ENCODE data around the gene AAR2. TPM values are rescaled to one million over a fixed set of nuclear protein-coding genes. Genes with fewer than 3 reads are reported as not detected.
A peak's percentile ranks its signal among the peaks of the same experiment; 100 is the strongest.

AAR2 gene, protein sequence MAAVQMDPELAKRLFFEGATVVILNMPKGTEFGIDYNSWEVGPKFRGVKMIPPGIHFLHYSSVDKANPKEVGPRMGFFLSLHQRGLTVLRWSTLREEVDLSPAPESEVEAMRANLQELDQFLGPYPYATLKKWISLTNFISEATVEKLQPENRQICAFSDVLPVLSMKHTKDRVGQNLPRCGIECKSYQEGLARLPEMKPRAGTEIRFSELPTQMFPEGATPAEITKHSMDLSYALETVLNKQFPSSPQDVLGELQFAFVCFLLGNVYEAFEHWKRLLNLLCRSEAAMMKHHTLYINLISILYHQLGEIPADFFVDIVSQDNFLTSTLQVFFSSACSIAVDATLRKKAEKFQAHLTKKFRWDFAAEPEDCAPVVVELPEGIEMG
- total RNA-seq = 10 to 100 TPM; 43.8 to 47.8 (median 45.6) TPM

DNA sequence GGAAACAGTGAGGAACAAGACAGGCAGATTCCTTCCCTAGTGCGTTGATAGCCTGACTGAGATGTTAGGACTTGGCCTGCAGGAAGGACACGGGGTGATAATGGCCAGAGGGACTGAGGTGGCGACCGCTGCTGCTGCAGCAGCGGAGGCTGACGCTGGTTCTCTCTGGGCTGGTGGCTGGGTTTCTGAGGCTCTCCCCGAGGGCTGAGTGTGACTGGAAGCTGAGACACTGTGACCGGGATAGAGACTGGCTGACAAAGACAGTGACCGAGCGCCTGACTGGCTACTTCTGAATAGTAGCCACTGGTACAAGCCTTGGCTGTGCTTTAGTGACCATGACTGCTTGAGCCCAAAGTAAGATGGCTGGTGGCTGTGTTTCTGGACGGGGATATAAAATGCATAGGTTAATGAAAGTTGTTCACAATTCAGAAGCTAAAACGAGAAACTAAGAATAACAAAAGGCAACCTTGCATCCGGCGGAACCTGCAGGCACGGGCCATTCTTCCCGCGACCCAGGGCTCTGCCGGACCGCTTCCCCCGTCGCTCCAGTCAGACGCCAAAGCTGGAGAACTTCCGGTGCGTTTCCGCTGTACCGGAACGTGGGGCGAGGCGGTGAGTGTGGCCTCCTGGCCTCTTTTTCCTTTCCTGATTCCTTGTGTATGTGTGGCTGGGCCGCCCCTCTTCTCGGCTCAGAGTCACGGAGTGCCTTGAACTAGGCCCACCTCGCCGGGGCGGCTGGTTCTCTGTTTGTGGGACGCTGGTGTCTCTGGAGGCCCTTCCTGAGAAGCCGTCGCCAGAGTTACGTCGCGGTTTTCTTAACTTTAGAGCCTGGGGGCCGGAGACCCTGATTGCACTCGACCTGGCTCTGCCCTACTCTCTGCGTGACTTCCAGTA, at the start of gene AAR2:
AAR2 (plus strand) TSS at position 587 of the 894 bp plus-strand sequence. CDS start 3,391 bp downstream, outside the sequence.
- DNase-seq = peak; percentile 71
- peaks cover 36% of the 10 kb centered on the region for H3K4me1 Mint-ChIP-seq (ENCODE audit: low read depth)
- H3K4me3 Mint-ChIP-seq = peak within 1 kb of the TSS; percentile 90

DNA sequence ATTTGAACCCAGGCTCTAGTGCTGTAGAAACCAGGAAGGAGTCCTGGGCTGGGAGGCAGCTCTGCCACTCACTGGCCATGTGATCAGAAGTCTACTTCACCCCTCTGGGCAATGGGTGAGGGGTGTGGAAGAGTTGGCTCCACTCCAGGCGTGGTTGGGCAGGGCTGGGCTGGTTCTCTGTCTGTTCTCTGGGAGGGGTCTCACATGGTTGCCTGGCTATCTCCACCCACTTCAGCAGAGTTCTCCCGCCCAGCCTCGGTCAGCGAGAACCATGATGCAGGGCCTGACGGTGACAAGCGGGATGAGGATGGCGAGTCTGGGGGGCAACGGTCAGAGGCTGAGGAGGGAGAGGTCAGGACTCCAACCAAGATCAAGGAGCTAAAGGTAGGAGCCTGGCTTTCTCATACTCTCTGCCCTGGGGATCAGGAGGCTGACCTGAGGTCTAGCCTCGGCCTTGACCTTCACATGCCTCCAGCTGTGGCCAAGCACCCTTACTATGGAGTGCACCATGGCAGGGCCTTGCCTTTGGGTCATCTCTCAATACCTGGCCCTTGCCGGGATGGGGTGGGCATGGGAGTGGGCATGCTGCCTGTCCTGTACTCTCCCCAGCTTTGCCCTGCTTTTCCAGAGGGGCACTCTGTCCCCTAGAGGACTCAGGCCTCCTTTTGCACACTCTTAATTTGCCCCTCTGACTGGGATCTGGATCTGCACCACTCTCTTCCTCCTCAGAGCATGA, 42.1 kb upstream of the AAR2 start:
- Mint-ChIP-seq H3K9me3 (no peaks in the 10 kb centered on the region), H3K4me1 (ENCODE audit: low read depth) (no peaks in the 10 kb centered on the region), H3K27me3 (ENCODE audit: low read depth) (peaks cover 3% of the 10 kb centered on the region), H3K36me3 (ENCODE audit: insufficient read depth) (no peaks in the 10 kb centered on the region), H3K4me3 (no peak overlapping the region)
- ATAC-seq = no peak
- no peak for DNase-seq

More for the DNA sequence above, at the start of gene AAR2:
- ATAC-seq = peak; percentile 99
- Mint-ChIP-seq H3K27me3 (ENCODE audit: low read depth) (peaks cover 8% of the 10 kb centered on the region), H3K36me3 (ENCODE audit: insufficient read depth) (peaks cover 14% of the 10 kb centered on the region), H3K9me3 (no peaks in the 10 kb centered on the region)

DNA sequence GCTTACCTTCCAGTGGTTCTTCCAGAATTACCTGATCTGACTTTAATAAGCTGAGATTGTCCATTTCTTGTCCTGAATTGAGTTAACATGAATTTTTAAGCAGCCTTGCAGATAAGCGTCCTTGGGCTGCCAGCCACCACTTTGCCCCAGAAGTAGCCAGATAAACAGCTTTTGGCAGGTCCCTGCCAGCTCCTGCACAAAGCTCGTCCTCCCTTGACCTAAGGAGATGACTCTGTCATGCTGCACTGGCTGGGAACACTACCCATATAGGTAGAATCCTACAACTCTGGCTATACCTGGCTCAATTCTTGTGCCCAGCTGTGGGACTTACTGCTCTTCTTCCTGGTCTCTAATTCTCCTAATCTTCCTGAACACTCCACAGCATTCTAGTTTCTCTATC, 39.6 kb upstream of the AAR2 start:
- ATAC-seq (no peak), DNase-seq (no peak)
- H3K36me3 Mint-ChIP-seq (ENCODE audit: insufficient read depth) = no peaks in the 10 kb centered on the region
- H3K4me3 Mint-ChIP-seq = no peak overlapping the region
- no peaks in the 10 kb centered on the region for H3K4me1 Mint-ChIP-seq (ENCODE audit: low read depth)
- peaks cover 3% of the 10 kb centered on the region for H3K27me3 Mint-ChIP-seq (ENCODE audit: low read depth)
- no peaks in the 10 kb centered on the region for H3K9me3 Mint-ChIP-seq

DNA sequence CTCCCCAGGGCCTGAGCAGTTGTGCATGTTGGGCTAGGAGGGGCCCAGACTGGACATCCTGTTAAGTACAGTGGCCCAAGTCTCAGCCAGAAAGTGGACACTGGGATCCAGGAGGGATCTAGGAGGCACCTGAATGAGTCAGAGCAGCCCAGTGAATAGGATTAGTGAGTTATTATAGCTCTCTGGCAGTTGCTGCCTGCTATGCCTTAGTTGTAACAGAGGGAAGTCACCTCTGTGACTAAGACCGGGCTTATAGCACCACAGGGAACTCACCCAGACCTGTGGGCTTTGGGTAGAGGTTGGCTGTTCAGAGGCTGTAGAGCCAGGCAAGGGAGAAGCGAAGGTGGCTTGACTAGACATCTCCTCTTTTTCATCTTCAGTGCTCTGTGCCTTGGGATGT, 39.0 kb upstream of the AAR2 start:
- H3K4me3 Mint-ChIP-seq = no peak overlapping the region
- H3K4me1 Mint-ChIP-seq (ENCODE audit: low read depth) = no peaks in the 10 kb centered on the region
- DNase-seq (no peak), ATAC-seq (no peak)
- H3K9me3 Mint-ChIP-seq = no peaks in the 10 kb centered on the region
- no peaks in the 10 kb centered on the region for H3K36me3 Mint-ChIP-seq (ENCODE audit: insufficient read depth)
- peaks cover 3% of the 10 kb centered on the region for H3K27me3 Mint-ChIP-seq (ENCODE audit: low read depth)

DNA sequence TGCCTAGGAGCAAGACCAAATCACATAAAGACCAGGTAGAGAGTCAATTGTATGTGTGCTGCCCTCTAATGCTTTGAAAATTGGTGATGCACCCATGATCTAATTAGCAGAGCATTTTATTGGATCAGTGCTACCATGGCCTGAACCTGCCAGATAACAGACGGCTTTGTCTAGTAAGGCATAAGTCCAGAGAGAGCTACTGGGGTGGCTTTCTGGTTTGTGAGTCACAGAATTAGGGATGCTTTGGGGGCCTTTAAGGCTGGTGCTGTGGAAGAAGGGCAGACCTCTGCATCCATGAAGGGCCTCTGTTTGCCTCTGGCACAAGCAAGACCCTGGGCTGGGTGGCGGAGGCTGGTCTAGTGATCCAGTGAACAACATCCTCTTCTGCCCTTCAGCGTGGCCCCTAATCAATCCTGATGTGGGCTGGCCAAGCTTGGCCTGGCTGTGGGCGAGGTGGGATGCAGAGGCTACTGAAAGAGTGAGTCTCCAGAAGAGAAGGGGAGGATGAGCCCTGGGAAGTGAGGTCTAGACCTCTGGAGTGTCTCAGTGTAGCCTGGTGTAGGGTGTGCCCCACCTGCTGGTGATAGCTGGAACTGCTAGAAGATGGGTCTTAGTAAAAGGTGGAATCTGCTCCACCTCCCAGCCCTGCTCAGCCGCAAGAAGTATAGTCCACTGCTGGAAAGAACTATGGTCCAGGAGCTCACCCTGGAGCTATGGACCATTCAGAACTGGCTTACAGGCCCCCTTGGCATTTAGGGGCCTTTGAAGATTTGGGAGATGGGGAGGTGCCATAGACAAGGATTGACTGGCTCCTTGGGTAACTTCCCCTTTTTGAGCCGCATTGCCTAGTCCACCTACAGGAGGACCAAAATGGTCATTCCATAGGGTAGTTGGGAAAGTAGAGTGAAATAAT, 36.7 kb upstream of the AAR2 start:
- Mint-ChIP-seq H3K36me3 (ENCODE audit: insufficient read depth) (no peaks in the 10 kb centered on the region), H3K27me3 (ENCODE audit: low read depth) (peaks cover 3% of the 10 kb centered on the region), H3K9me3 (no peaks in the 10 kb centered on the region), H3K4me1 (ENCODE audit: low read depth) (peaks cover 5% of the 10 kb centered on the region), H3K4me3 (no peak overlapping the region)
- DNase-seq (peak; percentile 74), ATAC-seq (peak; percentile 69 to 78)

DNA sequence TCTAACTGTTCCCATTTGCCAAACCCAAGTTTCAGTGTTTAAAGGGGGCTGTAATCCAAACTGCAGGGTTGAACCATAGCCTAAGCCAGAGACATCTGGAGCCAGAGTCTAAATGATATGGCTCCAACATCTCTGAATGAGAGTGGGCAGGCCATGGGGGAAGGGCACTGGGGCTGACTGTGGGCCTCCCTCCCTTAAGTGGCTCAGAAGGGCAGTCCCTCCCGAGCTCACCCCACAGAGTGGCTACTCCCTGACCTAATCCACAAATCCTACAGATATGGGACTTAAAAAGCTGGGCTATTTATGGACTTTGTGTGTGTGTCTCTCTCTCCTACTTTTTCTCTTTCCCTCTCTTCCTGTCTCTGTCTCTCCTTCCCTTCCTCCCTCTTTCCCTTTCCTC, 35.8 kb upstream of the AAR2 start:
- DNase-seq (no peak), ATAC-seq (no peak)
- Mint-ChIP-seq H3K36me3 (ENCODE audit: insufficient read depth) (no peaks in the 10 kb centered on the region), H3K27me3 (ENCODE audit: low read depth) (peaks cover 3% of the 10 kb centered on the region), H3K9me3 (no peaks in the 10 kb centered on the region), H3K4me1 (ENCODE audit: low read depth) (peaks cover 5% of the 10 kb centered on the region), H3K4me3 (no peak overlapping the region)

DNA sequence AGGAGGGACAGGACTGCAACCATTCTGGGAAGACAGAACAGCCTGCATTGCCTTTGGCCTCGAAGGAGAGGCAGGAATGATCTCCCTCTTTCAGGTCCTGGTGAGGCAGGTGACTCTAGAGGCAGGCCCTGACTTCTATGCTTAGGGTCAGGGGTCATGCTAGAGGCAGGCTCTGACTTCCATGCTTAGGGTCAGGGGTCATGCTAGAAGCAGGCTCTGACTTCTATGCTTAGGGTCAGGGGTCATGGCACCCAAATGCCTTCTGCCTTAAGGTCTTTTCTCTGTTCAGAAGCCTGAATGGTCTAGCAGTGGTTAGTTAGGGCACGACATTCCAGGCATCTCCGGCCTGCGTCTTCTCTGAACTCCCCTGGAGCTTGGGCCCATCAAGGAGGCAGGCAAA, 35.1 kb upstream of the AAR2 start:
- no peak for ATAC-seq
- H3K9me3 Mint-ChIP-seq = no peaks in the 10 kb centered on the region
- no peaks in the 10 kb centered on the region for H3K36me3 Mint-ChIP-seq (ENCODE audit: insufficient read depth)
- H3K4me3 Mint-ChIP-seq = no peak overlapping the region
- H3K4me1 Mint-ChIP-seq (ENCODE audit: low read depth) = peaks cover 5% of the 10 kb centered on the region
- H3K27me3 Mint-ChIP-seq (ENCODE audit: low read depth) = no peaks in the 10 kb centered on the region
- DNase-seq = no peak

DNA sequence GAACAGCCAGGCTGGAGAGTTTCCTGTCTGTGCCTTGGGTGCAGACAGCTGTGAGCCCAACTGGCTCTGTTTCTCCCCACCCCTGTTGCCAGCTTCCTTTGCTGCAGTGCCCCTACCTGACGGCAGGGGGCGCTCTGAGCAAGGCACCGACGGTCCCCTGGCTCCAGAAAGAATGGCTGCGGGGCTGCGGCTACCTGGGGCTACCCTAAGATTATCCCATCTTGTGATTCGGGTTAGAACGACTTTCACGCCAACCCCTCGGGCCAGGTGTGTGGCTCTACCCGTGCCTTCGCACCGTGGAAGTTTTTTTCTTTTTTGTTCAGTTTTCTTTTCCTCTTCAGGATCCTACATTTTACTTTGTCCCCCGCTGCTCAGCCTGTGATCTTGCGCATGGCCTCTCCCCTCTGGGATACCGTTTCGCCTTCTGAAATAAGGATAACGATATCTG, 33.4 kb upstream of the AAR2 start:
- peak; percentile 85 to 87 for ATAC-seq
- H3K4me1 Mint-ChIP-seq (ENCODE audit: low read depth) = peaks cover 5% of the 10 kb centered on the region
- H3K4me3 Mint-ChIP-seq = peak overlapping the region; percentile 38

DNA sequence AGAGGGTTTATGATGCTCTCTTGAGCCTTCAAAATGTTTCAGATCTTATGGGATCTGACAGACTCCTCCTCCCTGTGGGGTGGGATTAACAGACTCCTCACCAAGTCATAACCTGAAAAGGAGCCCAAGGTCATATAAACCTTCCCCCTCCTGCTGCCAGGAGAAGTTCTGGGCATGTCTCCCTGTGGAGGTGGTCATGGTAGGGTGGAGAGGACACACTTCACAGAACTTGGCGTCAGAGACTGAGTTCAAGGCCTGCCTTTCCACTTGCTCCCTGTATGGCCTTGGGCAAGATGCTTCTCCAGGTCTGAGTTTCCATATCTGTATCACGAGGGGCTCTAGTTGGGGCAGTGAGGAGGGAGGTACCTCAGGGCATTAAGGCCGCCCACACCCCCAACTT, 32.4 kb upstream of the AAR2 start:
- no peaks in the 10 kb centered on the region for H3K36me3 Mint-ChIP-seq (ENCODE audit: insufficient read depth)
- DNase-seq (no peak), ATAC-seq (no peak)
- H3K27me3 Mint-ChIP-seq (ENCODE audit: low read depth) = no peaks in the 10 kb centered on the region
- H3K4me3 Mint-ChIP-seq = no peak overlapping the region
- no peaks in the 10 kb centered on the region for H3K9me3 Mint-ChIP-seq
- peaks cover 5% of the 10 kb centered on the region for H3K4me1 Mint-ChIP-seq (ENCODE audit: low read depth)

More for the DNA sequence above, 33.4 kb upstream of the AAR2 start:
- H3K36me3 Mint-ChIP-seq (ENCODE audit: insufficient read depth) = no peaks in the 10 kb centered on the region
- peak; percentile 75 for DNase-seq
- H3K27me3 Mint-ChIP-seq (ENCODE audit: low read depth) = no peaks in the 10 kb centered on the region
- no peaks in the 10 kb centered on the region for H3K9me3 Mint-ChIP-seq

DNA sequence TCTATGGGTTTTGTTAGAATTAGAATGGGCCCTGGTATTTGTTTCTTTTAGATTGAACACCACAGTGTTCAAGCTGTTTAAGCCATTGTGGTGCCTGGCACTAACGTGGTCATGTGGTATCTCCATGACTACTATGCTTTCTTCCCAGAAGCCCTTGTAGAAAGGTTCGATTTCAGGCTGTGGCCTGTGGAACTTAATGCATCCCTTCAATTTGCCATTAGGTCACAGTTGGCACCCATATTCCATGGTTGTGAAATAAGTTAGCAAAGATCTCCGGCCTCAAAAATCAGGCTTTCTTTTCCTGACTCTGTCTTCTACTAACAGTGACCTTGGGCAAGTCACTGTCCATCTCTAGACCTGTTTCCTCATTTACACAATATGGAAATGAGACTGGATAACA, 31.3 kb upstream of the AAR2 start:
- no peaks in the 10 kb centered on the region for H3K9me3 Mint-ChIP-seq
- H3K36me3 Mint-ChIP-seq (ENCODE audit: insufficient read depth) = no peaks in the 10 kb centered on the region
- DNase-seq (no peak), ATAC-seq (no peak)
- H3K4me1 Mint-ChIP-seq (ENCODE audit: low read depth) = peaks cover 5% of the 10 kb centered on the region
- H3K27me3 Mint-ChIP-seq (ENCODE audit: low read depth) = peaks cover 2% of the 10 kb centered on the region
- H3K4me3 Mint-ChIP-seq = no peak overlapping the region

DNA sequence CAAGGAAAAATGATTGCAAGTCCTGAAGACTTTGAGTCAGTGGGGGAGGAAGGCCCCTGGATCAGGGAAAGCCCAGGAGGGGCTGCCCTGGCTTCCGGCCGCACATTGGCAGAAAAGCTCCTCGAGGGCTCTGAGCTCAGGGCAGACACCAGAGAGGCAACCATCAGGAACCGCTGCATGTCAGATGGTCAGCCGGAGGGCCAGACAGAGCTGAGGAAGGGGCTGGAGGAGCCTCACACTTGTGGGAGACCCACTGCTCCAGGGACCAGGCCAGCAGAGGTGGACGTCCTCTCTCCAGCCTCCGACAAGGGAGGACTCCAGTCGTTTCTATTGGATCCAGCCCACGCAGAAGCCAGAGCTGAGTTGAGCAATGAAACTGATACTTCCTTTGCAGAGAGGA, 30.2 kb upstream of the AAR2 start:
- Mint-ChIP-seq H3K4me1 (ENCODE audit: low read depth) (peaks cover 5% of the 10 kb centered on the region), H3K27me3 (ENCODE audit: low read depth) (peaks cover 2% of the 10 kb centered on the region), H3K4me3 (no peak overlapping the region), H3K36me3 (ENCODE audit: insufficient read depth) (no peaks in the 10 kb centered on the region), H3K9me3 (no peaks in the 10 kb centered on the region)
- no peak for ATAC-seq
- DNase-seq = no peak

DNA sequence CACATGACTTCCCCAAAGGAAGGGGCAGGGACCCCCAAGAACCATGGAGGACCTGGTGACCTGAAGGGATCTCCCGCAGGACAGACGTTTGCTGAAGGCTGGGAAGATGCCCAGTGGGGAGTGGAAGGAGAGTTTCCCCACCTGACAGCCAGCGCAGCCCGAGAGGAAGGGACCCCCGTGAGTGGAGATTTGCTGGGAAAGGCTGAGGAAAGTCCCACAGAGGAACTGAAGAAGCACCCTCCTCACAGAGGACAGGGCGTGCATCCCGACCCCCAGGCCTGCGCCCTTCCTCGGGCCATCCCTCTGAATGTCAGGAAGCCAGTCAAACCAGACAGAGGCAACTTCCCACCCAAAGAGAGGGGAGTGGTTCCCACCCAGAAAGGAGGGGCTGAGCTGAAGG, 29.6 kb upstream of the AAR2 start:
- peaks cover 5% of the 10 kb centered on the region for H3K4me1 Mint-ChIP-seq (ENCODE audit: low read depth)
- H3K36me3 Mint-ChIP-seq (ENCODE audit: insufficient read depth) = no peaks in the 10 kb centered on the region
- no peaks in the 10 kb centered on the region for H3K9me3 Mint-ChIP-seq
- no peak overlapping the region for H3K4me3 Mint-ChIP-seq
- no peak for ATAC-seq
- DNase-seq = no peak
- H3K27me3 Mint-ChIP-seq (ENCODE audit: low read depth) = peaks cover 2% of the 10 kb centered on the region

DNA sequence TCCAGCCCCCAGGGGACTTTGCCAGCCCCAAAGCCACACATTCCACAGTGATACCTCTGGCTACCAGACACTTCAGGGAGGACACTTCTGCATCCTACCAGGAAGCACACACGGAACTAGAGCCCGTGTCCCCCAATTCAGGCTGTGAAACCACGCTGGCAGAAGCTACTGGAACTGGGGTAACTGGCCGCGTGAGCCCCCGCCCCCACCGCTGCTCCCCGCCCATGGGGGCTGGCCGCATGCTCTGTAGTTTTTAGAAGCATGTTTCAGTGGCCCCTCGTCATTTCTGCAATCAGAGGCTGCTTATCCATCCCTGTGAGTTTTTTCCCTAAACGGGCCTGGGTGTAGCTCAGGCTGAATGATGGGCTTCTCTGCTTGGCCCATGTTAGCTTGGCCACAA, 28.7 kb upstream of the AAR2 start:
- ATAC-seq = no peak
- Mint-ChIP-seq H3K4me3 (no peak overlapping the region), H3K27me3 (ENCODE audit: low read depth) (peaks cover 2% of the 10 kb centered on the region), H3K36me3 (ENCODE audit: insufficient read depth) (no peaks in the 10 kb centered on the region), H3K4me1 (ENCODE audit: low read depth) (peaks cover 5% of the 10 kb centered on the region), H3K9me3 (no peaks in the 10 kb centered on the region)
- no peak for DNase-seq

Measured in activated T-cell treated with anti-CD3 and anti-CD28 coated beads, Interleukin-2, amount 50 U/mL, for 4 hours (primary cell).